Metanephros (tissue), 1 donor: ENCODE results near the gene CPNE8. TPM values are rescaled to one million over a fixed set of nuclear protein-coding genes. Genes with fewer than 3 reads are reported as not detected.

Experiments
- total RNA-seq: library from RNA; depleted of rRNA; stranded (reverse); fragments of >200 nt; gene quantifications from one replicate; pipeline ENCODE4 v1.2.3, GENCODE V29; 2014

The CPNE8 gene
- 11.2 TPM for total RNA-seq

GRCh38 chr12:38905480-38906351 lies at the start of gene CPNE8:
Gene CPNE8, minus strand, starts transcription at chr12:38905591. Its CDS starts 57 bp downstream, at chr12:38905534.

